HL-60/S4 treated with phorbol 12-myristate 13-acetate at 8.2 ng/mL for 4 days and 3 days (cell line): ENCODE results near the gene STIL.
"Not testable (repeated sequence)": the region's sequence is repeated elsewhere in the genome, so short reads cannot be mapped to it uniquely, and the experiment has no call there.

ENCODE experiments used
- in situ Hi-C: fragments of 300-500 bp; cut with MboI; formaldehyde crosslinking; loops from 2 replicates; pipeline ENCODE4 v1.15.0; 2022; ENCODE audit warnings: low sequenced_read_pairs

STIL gene

DNA sequence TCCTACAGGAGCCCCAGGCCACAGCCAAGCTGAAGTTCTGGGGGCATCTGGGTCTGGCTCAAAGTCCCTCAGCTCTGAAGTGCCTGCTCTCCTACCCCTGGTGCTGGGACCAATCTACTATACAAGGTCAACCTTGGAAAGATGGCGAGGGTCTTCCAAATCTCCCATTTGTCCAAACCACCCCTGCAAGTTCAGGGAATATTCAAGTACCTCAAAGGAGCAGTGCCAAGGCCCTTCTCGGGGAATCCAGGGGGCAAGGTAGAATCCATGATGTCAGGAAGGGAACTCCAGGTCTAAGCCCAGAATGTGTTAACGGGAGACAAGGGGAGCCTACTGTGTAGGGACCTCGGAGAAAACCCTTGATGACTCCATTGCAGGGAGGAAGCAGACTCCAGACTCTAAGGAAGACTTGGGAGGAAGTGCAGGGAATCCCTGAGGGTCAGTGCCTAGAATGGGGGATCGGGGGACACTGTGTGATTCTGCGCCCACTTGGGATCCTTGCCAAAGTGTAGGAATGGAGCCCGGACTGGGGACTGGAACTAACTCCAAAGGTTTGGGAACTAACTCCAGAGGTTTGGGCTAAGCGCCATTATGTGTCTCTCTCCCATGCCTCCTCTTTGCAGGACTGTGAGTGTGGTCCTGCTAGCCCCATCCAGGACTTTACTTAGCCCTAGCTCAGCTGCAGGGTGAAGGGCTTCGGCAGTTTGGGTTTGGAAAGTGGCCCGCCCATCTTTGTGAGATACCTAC lies 90.6 kb downstream of the STIL start:
- in situ Hi-C loops, result no loop called here

DNA sequence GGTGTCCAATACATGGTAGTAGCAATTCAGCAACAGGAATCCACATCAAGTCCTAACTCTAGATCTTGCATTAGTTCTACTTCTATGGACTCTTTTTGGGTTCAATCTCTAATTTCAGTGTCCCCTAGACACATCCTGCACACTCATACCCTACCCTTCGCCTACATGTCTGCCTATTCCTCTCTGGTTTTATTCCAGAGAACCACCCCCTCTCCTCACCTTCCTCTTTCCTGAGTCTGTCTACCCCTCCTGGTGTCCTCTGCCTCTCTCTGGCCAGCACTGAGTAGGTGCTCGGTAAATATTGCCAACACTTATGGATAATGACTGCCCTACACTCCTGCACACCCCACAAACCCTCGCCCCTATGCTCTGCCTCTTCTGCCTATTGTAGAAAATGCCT lies 91.5 kb downstream of the STIL start:
- in situ Hi-C loops, result no loop called here

DNA sequence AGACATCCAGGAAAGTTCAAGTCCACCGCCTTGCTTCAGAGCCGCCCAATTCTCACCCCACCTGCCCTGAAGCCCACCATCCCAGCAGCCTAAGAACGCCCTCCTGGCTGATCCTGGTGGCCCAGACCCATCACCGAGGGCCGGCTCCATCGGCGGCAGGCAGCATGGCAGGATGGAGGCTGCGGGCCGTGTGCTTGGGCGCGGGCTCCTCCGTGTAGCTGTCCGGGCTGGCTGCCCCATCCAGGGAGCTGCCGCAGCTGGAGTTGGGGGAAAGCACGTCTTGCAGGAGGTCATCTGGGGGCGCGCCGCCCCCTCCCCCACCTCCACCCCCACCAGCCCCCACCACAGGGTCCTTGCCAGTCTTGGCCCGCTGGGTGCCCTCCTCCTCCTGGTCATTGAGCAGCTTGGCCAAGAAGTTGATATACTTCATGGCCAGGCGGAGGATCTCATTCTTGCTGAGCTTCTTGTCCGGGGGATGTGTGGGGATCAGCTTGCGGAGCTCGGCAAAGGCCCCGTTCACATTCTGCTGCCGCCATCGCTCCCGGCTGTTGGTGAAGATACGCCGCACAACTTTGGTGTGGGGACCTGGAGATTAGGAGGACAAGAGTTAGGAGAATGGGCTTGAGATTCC lies 94.2 kb downstream of the STIL start:
- in situ Hi-C loops, result no loop called here

DNA sequence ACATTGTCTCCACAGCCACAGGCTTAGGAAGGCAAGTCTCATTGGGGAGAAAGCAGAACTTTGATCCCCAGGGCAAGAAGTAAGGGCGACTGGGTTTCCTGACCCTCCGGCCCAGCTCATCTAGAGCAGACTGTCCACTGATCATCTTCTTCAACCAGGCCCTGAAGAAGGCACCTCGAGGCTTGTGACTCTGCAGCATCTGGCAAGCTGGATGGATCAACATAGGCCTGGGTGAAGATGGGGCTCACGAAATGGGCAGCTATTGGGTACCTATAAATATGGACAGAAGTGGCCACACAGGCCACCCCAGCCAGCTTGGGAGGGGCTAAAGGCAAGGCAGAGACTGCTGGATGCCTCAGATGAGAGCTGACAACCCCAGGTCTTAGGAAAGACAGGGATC lies 94.9 kb downstream of the STIL start:
- in situ Hi-C loops, result no loop called here

DNA sequence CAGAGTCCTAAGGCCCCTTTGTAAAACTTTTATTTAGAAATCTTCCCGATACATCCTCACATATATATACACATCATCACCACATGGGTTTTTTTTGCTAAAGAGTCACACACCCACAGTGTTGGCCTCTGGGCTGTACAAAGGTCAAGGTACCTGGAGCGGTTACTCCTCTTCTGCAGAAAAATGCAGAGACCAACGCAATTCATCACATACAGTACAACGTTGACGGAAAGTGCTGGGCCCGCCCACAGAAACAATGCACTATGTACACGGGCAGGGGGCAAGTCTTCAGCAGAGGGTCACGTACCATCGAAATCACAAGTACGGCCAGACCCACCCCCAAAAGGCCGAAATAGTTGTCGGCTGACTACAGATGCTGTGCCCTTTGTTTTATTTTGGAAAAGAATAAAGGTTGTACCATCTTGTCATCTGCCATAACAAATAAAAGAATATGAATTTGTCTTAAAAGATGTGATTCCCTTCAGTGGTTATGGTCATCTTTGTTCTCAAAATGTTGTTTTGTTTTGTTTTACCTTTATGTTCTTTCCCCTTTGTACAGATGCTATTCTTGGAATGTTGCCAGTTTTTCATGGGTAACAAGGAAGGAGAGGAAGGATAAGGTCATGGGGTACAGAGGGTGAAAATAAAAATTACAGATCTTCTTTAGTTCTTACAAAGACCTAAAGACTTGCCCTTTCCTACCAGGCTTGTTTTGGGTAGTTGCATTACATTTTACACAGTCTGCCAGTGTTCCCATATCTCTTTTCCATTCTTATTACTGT lies 97.5 kb downstream of the STIL start:
- in situ Hi-C loops, result no loop called here

DNA sequence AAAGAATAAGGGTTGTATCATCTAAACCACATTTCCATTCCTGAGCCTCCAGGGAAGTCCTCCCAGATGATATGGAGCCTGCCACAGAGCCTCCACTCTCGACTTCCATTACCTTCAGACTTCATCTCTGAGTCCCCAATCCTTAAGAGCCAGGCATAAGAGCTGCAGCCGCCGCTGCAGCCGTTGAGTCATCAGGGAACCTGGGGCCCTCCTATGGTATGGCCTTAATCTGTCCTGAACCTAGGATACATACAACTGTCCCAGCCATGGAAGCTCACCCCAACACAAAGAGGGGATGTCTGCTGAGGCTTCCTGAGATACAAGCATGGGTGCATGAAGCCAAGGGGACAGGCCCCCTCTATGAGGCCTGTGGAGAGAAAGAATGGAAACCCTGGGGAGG lies 98.2 kb downstream of the STIL start:
- in situ Hi-C loops, result no loop called here

DNA sequence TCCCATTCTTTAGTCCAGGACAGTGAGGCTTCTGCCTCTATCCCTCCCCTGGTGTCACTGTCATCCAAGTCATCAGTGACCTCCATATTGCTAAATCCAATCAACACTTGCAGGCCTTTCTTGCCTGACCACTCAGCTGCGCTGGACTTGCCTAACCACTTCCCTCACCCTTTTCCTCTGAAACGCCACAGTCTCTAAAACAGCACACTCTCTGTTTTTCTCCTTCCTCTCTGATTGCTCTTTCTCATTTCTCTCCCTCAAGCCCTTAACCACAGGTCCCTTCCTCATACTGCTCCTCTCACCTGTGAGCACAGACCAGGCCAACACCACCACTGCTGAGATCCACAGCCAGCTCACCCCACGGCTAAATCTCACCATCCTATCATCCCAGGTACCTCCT lies 99.4 kb downstream of the STIL start:
- in situ Hi-C loops, result no loop called here

DNA sequence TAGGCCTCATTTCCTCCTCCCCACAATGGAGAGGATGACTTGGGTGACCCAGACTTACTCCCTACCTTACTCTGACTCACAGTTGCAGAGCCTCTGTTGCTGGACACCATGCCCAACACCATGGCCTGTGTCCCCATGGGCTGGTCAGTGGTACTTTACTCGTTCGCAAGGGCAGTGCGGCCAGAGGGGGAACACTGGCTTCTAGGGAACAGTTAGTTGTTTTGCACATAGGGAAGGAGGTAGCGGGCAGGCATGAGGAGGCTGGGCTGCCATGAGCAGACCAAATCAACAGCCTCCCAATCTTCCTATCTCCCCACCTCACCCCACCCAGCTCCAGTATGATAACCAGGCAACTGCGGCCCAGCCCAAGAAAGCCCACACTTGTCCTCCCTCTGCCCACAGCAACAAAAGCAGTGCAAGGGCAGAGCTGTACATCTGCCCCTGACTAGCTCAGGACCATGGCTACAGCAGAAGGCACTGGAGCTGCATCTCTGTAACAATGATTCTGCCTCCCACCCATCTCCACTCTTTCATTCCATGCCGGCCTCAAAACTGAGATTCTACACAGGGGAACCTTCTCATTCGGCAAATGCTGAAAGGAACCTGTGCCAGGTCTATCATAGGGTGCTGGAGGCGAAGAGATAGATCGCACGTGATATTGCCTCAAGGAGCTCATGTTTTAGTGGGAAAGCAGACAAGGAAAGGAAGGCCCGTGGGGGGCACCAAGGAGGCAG lies 100.5 kb downstream of the STIL start:
- in situ Hi-C loops, result no loop called here

DNA sequence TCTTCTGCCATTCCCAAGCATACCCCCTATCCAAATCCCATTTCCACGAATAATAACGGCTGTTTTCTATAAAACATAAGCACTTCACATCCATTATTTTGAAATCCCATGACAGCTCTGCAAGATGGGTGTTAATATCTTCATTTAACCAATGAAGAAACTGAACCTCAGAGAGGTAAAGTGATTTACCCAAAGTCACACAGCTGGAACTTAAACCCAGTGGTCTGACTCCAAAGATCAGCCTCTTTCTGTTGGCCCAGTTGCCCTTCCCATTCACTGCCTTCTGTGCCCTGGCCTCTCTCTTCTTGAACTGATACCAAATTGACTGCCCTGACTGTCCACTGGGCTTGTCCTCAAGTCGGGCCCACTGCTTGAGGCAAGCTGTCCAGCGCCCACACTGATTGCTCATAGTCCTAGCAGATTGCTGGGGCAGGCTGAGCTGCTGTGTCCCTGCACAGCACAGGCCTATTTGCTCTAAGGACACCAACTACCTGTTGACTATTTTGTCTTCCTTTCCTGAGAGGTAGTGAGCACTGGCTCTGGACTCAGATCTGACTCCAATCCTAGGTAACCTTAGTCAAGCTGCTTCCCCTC lies 101.2 kb downstream of the STIL start:
- in situ Hi-C loops, result no loop called here

DNA sequence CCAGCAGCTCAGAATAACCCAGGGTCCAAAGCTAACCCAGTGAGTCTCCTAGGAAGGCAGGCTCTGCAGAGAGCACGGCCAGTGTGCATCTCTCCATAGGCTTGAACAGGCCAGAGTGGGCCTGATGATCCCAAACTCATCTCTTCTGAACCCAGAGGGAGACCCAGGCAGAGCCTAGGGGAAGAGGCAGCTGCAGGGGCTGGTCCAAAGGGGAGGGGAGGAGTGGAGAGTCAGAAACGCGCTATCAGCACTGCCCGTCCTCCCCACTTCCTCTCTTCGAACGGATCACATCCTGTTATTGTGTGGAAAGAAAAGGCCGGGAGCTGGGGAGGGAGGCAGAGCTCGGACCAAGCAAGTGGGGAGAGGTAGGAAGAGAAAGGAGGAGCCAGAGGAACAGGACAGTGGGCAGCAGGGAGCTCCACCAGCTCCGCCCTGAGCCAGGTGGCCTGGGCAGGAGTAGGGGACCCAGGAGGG lies 102.1 kb downstream of the STIL start:
- in situ Hi-C loops, result no loop called here

DNA sequence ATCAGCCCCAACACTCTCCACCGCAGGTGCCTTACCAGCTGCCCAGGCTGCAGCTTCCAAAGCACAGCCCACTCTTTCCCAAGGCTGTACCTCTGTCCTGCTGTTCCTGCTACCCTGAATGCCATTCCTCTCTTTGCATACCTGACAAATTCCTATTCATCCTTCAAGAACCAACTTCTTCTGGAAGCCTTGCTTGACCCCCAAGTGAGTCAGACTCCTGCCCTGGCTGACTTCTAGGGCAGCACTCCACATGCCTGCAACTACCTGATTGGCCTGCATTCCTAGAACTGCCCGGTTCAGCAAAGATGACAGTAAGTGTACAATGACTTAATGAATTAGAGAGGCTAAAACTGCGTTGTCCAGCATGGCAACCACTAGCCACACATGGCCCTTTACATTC lies 103.3 kb downstream of the STIL start:
- in situ Hi-C loops, result no loop called here

DNA sequence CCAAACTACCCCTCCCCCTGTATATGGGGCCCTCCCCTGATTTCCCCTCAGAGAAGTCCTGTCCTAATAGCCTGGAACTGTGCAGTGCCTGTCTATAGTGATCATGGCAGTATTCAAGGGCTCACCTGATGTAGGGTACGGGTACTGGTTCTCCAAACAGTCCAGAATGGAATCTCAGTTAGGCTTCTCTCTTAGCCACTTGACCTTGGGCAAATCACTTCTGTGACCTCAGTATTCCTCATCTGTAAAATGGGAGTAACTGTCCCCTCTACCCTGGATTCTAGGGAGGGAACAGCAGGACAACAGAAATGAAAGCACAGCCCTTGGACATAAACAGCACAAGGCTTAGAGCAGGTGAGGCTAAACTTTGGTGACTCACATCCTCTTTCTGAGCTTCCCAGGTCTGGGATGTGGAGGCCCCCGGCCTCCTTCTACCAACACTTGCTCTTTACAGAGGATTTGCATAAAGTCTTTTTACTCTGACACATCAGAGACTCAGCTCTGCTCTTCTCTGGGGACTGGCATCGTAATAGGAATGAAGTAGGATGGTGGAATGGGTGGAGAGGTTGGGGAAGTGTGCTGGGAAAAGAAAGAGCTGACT lies 104.1 kb downstream of the STIL start:
- in situ Hi-C loops, result no loop called here

DNA sequence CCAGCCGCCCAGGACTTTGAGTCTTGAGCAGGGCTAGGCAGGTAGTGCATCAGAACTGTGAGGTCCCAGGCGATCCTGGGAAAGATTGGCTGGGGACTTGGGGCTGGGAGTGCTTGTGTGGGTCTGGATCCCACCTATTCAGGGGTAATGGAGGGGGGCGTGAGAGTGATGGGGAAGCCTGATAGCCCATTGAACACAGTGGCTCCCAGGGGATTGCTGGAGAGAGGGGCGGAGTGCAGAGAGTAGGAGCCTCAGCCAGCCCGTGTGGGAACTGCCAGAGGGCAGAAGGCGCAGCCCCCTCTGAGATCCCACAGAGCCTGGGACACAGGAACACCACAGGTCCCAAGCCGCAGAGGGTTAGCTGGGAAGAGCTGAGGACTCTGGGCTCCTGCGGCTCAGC lies 104.9 kb downstream of the STIL start:
- in situ Hi-C loops, result no loop called here

DNA sequence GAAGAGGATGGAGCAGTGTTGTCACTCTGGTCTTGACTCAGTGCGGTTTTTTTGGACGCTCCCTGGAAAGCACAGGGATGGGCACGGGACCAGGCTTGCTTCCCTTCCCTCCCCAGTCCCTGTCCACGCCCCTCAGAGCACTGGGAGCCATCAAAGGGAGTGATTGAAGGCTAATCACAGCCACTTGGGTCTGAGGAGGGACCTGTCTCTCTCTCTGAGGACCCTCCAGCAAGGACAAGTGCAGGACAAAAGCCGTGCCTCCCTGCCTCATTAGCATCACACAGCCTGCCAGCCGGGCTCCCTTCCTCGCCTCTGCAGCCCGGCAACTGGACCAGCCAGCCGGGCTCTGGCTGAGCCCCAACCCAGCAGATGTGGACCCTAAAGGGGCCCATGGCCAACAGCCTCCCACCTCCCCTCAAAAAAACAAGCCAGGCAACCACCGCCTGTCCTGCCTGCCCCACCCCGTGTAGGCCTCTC lies 105.5 kb downstream of the STIL start:
- in situ Hi-C loops, result no loop called here

DNA sequence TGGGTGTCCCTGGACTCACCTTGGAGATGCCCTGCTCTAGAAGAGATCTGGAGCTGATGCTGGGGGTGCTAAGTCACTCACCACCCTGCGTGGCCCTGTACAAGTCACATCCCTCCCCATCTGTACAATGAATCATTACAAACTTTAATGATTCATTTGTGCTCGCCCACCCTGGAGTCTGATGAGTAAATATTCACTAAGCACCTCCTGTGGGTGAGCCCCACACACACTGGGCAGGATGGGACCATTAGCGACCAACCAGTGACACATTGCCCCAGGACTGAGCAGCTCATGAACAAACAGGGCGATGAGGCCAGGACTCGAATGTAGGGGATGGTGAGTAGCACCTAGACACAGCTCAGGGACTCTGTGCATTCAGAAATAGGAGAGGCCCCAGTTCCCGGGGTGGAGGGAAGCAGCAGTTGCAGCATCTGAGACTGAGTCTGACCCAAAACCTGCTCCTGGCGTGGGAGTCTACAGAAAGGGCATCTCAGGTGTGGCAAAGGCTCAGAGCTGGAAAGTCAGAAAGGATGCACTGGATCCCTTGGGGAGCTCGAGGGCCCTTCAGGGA lies 106.1 kb downstream of the STIL start:
- in situ Hi-C loops, result no loop called here

DNA sequence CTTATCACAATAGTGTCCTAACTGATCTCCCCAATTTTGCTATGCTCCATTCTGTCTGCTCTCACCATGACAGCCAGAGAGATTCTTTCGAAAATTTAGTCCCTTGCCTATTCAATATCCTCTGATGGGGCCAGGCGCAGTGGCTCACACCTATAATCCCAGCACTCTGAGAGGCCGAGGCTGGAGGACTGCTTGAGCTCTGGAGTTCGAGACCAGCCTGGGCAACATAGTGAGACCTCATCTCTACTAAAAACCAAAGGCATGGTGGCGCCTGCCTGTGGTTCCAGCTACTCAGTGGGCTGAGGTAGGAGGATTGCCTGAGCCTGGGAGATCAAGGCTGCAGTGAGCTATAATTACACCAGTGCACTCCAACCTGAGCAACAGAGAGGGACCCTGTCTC lies 108.0 kb downstream of the STIL start:
- in situ Hi-C loops, result no loop called here

DNA sequence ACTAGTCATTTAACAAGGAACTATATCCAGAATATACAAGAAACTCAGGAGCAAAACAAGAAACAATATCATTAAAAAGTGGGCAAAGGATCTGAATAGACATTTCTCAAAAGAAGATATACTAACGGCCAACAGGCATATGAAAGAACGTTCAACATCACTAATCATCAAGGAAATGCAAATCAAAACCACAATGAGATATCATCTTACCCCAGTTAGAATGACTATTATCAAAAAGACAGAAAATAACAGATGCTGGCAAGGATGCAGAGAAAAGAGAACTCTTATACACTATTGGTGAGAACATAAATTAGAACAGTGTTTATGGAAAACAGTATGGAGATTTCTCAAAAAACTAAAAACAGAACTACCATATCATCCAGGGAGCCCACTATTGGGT lies 110.4 kb downstream of the STIL start:
- in situ Hi-C loops, result not testable (repeated sequence)

DNA sequence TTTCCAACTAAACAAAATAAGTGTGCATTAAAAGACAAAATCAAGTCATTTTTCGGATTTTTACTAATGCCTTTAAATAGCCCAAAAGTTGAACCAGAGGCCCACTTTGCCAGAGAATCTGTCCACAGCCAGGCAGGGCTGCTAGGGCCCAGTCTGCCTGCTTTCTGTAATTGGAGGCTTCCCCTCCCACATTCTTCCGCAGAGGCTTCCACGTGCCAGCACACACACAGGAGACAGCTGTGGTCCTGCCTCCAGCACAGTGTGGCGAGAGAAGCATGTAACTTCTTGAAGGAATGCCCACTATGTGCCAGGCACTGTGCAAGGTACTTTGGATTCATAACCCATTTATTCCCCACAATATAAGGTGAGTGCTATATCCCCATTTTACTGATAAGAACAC lies 112.8 kb downstream of the STIL start:
- in situ Hi-C loops, result no loop called here
